ENCODE measurements around the gene MOCS1.

MOCS1 gene

DNA sequence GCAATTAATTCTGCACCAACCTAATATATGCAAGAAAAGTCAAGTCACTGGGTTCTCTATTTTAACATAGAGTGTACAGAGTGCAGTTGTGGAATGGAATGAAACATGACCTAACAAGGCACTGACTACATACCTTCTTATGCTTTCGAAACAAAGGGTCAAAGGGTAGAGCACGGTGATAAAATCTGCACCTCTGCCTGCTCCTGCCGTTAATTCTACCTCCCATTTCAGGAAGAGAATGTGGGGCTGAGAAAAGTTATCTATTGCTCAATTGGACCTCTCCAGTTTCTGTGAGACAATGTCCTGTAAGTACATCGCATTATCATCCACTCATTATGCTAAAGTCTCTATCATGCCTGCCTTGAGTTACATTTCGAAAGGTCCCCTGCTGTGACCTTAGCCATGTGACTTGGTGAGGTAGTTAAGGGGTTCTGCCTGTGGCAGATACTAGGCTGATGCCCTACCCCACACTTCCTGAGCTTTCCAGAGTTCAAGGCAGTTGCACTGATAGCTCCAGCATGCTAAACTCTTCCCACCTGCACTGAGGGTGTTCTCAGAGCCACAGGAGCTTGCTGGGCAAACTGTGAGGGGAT, 14.0 kb upstream of the MOCS1 start:
- no peak for DNase-seq (ENCODE audit: low spot score)

DNA sequence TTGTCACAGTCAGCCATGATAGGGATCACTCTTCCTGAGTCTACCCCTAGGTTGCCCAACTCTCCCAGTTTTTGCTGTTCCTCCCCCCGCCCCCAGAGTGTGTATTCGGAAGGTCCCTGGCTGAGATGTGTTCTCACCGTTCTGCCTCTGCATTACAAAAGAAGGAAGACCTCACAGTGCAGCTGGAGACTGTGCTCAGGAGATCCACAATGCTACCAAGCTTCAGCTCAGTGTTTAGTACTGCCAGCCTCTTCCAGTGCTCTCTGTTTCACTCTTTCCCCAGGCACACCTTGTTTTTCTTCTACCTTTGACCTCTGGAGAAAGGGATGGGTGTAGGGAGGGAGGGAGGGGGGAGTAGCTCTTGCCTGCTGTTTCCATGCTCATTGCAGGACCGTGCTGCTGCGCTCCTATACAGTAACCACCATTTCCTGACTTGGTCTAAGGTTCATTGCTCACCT, 13.4 kb upstream of the MOCS1 start:
- DNase-seq (ENCODE audit: low spot score) = no peak

DNA sequence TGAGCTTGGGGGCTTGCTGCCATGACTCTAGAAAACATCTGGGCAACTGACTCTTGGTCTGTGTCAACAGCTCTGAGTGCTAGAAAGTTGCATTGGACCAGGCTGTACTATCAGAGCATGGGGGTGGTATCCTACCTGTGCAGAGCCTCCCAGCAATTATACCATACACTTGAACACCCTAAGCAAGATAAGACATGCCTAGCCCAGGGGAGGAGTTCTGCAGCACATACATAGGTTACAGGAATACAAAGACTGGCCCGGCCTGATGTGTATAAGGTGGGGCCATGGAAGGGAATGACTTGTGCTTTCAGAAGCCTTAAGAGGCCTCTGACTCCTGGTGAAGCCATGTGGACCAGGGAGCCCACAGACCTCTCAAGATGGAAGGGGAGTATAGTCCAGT, 11.4 kb upstream of the MOCS1 start:
- DNase-seq (ENCODE audit: low spot score) = no peak

DNA sequence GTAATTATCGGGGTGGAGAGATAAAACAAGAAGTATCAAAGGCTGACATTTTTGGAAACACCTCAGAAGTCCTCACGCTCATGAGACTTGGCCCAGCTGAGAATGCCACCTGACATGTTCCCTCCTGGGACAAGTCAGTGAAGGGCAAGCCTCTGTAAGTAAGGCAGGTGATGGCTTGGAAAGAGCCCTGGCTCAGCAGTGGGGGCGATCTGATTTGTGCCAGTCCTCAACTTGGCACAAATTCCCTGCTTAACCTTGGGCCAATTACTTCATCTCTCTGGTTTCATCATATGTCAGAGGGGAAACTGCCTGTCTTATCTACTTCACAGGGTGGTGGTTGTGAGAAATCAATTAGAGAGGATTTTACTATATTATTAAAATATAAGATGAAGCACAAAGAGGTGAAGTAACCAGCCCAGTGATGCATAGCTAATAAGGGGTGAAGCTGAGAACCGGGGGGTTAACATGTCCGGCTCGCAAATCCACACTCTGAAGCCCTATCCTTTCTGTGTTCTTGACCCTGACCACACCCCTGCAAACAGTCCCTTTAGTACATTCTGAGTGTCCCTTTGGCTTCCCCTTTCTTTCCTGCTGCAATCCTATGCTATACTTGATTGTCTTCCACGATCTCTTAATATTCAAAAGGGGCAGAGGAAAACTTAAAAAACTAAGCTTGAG, 8.8 kb upstream of the MOCS1 start:
- DNase-seq (ENCODE audit: low spot score) = no peak

DNA sequence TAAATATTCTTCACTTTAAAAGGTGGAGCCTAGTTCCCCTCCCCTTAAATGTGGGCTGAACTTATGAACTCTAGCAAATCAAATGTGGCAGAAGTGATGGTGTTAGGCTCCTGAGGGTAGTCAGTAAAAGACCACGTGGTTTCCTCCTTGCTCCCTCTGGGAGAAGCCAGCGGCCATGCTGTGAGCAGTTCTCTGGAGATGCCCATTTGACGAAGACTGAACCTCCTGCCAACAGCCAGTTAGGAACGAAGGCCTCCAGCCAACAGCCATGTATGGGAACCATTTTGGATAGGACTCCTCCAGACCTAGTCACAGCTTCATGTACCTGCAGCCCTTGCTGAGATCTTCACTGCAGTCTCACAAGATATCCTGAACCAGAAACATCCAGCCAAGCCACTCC, 7.6 kb upstream of the MOCS1 start:
- DNase-seq (ENCODE audit: low spot score) = no peak

DNA sequence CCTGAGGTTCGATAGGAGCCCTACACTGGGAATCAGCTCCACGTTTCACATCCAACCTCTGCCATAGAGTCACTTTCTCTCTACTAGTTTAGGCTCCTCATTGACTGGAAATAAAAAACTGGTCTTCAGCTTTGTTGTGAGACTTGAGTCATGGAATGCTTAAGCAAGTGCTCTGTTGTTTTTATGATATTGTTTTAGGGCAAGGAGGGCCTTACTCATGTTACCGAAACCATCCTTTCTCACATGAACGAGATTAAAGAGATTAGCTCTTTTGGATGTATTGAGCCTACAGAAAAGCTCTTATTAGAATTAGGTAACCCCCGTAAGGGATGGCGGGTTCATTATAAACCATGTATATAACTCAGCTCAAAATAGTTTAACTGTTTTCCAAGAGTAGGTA, 6.9 kb upstream of the MOCS1 start:
- no peak for DNase-seq (ENCODE audit: low spot score)

DNA sequence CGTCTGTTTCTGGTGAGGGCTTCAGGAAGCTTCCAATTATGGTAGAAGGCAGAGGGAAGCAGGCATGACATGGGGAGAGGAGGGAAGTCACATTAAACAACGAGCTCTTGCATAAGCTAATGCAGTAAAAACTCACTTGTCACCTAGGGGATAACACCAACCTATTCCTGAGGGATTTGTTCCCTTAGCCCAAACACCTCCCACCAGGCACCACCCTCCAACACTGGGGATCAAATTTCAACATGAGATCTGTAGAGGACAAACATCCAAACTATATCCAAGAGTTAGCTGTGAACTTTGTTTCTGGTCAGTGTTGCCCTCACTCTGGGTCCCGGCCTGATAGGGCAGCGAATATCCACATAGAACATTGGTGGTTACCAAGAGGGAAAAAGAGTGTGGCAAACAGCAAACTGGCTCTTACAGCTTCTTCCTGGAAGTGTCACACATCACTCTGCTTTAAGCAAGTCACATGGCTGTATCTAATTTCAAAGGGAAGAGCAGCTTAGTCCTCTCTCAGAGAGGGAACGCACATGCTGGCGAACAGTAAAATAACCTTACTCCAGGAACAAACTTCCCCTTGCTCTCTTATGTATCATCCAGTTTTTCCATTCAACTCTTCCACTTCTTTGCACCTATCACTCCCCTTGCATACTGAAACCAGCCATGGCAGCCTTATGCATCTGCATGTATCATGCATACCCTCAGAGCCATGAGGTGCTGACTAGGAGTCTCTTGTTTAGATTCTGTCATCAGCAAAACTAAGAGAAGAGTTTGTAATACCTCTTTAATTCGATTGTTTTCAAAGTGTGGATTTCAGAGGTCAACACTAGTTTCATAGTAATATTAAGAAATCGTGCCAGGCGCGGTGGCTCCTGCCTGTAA, 4.8 kb upstream of the MOCS1 start:
- no peak for DNase-seq (ENCODE audit: low spot score)

DNA sequence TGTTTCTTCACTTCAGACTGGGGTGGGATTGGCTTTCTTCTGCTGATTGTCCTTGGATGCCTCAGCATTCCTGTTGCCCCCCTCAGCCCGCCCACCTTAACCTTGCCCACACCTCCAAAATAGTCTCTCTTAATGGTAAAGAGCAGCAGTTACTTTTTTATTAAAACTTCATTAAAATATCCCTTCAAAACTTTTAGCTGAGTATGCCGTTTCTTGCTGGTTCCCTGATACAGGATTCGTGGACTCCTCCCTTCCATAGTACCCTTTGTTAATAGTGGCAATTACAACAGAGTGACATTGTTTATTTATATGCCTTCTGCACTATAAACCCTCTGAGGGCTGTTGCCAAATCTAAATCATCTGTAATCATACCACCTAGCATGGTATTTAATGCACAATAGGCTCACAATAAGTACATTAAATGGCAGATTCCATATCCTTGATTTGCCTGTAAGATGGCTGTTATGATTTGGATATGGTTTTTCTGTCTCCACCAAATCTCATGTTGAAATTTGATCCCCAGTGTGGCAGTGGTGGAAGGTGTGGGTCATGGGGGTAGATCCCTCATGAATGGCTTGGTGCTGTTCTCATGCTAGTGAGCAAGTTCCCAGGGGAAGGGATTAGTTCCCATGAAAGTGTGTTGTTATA, 3.5 kb upstream of the MOCS1 start:
- DNase-seq (ENCODE audit: low spot score) = no peak

DNA sequence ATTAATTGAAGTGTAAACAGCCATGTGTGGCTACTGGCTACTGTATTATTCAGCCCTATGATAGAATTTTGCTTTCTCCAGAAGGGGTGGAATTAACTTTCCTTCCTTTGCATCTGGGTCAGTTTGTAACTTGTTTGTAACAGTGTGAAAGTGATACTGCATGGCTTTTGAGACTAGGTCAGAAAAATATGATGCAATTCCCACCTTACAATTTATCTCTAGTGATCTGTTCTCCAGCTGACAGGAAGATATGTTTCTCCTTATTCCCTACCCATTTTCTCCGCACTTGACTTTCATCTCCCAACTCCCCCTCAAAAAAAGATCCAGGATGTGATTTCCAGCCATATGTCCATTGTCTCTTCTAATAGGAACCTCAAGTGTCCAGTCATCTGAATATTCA, 2.6 kb upstream of the MOCS1 start:
- DNase-seq (ENCODE audit: low spot score) = no peak

DNA sequence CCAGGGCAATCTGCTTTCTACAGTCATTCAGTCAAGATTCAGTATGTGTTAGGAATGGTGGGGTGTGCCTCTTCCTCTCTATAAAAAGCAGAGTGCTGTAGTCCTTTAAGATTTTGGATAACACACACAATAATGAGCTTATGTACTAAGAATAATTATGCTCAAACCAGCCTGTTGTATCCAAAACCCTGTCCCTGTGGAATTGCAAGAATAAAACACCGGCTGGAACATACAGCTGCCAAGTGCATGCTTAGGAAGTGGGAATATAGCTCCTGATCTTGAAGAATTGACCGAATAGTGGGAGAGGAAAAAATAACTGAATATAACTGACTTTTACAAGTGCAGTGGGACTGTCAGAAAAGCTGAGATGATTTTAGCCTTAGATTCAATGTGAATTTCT, 979 bp upstream of the MOCS1 start:
- no peak for DNase-seq (ENCODE audit: low spot score)

DNA sequence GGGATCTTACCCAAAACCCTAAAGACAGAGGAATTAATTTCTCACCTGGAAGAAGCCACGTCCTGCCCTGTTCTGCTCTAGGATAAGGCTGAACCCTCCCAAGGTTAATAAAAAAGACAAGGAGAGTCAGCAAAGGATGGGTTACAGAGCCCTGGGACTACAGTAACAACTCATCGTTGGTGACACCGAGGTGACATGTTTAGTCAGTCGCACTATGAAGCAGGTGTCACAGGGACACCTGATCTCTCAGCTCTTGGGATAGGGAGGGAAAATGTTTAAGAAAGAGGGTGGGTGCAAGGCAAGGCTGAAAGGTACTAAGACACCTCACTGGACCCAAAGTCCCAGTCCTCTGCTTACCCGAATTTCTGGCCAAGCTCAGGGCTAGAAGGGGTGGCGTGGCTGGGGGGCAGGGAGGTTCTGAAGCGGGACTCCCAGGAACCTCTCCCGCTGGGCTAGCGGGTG, 562 bp downstream of the MOCS1 start:
- no peak for DNase-seq (ENCODE audit: low spot score)

DNA sequence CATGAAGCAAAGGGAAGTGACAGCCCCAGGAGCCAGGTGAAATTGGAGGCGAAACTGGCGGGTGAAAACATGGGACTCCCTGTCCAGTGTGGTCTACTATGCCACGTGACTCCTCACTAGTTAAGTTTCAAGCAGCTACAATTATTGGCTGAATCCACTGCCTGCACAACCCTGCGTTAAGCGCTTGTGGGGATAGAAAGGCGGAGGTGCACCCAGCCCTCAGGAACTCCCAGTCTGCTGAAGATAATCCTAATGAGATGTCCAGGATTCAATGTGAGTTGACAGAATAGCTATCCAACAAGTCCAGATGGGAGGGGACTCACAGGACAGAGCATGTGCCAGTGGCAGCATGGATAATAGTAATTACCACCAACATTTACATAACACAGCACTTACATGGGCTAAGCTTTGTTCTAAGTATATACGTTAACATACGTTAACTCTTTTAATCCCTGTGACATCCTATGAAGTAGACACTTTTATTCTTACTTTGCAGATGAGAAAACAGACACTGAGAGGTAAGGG, 1.8 kb downstream of the MOCS1 start:
- no peak for DNase-seq (ENCODE audit: low spot score)

DNA sequence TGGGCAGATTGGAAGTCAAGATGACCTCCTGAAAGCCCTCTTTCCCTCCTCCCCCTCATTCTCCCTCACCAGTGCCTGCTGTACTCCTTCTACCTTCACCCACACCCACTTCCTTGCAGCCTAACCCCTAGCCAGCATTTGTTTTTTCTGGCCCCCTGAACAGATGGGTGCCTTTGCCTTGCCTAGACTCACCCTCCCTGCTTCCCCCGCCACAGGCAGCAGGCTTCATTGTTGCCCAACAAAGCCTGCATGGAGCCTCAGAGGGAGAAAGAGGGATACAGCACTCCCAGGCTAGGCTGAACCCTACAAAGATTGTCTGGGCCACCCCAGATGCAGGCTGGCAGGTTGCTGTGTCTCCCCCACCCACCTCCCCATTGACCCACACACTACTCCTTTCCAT, 2.7 kb downstream of the MOCS1 start:
- DNase-seq (ENCODE audit: low spot score) = no peak

DNA sequence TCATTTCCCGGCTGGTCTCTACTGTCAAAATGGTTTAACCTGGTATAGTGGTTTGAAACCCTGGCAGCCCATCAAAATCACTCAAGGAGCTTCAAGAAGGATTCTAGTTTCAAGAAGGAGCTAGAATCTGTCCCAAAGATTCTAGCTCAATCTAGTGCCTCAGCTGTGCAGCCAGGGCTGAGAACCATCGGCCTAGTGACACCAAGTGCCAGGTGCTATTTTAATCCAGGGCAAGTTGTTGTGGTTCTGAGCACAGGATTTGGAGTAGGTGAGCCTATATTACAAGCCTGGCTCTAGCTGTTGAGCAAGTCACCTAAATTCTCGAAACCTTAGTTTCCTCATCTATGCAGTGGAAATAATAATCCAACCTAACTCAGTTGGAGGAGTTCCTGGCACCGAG, 3.7 kb downstream of the MOCS1 start:
- DNase-seq (ENCODE audit: low spot score) = no peak

DNA sequence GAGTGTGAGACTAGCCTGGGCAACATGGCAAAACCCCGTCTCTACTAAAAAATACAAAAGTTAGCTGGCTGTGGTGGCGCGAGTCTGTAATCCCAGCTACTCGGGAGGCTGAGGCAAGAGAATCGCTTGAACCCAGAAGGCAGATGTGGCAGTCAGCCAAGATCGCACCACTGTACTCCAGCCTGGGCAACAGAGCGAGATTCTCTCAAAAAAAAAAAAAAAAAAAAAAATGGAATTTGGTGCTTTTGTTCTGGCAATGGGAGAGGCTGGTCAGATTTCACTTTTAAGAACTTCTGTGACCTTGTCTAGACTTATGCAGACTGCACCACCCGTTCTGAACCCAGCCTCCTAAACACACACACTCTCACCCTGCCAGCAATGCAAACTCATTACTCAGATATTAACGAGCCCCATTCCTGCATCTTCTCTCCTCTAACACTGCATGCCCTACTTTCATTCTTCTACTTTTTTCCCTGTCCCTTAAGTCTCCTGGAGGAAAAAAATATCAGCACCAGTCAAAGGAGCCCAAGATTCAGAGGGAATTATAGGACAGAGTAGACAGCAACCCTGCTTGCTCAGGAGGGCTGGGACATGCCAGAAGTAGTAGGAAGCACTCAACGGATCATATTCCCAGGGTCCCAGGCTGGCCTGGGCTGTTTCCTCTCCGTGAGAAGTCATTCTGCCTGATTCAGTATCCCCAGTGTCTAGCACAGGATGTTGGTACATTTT, 4.4 kb downstream of the MOCS1 start:
- no peak for DNase-seq (ENCODE audit: low spot score)

DNA sequence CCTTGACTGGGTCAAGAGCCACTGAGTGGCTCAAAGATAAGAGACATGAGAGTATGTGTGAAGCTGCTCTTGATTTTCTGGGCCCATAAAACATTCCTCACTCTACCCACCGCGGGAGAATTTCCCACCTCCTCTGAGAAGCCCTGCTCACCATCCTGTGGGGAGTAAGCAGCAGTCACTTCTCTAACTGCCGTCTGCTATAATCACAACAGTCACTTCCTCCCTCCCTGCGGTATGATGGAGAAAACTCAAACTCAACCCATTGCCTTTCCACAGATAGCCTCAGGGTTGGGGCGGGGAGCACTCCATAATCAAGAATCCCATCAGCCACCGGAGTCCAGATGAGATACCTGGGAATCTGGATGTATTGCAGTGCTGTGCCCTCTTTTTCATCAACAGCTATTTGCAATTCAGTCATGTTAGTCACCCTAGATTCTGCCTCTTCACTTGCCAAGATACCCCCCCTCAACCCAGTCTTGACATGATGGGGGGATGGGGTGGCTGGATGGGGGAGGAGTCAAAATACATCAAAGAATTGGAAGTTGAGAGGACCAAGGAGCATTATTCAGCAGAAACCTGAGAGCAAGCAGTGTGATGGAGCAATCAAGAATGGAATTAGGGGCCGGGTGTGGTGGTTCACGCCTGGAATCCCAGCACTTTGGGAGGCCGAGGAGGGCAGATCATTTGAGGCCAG, 5.1 kb downstream of the MOCS1 start:
- DNase-seq (ENCODE audit: low spot score) = no peak

DNA sequence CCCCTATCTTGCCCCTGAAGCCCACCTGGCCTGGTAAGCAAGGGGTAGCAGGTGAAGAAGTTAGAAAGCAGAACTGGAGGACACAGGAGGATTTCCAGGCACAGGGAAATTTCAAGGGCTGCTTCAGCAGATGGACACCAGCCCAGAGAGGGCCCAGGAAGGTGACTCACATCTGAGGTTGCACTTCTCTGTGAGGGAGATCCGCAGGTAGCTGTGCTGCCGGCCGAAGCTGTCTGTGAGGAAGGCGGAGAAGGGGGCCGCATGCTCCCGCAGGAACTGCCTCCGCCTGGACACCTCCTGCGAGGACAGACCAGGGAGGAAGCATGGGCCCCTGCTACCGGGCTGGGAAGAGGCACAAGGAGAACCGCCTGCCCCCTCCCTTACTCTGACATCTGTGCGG, 7.1 kb downstream of the MOCS1 start:
- DNase-seq (ENCODE audit: low spot score) = no peak

DNA sequence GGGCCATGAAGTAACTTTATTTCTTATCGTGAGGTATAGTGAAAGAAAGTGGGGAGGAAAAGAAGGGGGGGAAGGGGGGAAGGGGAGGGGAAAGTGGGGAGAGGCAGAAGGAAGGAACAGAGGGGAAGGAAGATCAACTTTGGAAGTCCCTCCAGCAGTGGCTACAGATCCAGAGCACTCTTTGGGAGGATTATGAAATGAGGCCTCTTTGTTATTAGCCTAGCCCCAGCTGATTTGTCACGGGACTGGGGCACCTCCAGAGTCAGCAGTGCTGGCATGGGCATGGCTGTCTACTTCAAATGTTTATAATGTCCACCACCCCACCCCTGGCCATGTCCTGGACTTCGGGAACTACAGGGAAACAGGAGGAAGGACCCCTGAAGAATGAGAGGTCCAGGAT, 7.6 kb downstream of the MOCS1 start:
- DNase-seq (ENCODE audit: low spot score) = no peak

DNA sequence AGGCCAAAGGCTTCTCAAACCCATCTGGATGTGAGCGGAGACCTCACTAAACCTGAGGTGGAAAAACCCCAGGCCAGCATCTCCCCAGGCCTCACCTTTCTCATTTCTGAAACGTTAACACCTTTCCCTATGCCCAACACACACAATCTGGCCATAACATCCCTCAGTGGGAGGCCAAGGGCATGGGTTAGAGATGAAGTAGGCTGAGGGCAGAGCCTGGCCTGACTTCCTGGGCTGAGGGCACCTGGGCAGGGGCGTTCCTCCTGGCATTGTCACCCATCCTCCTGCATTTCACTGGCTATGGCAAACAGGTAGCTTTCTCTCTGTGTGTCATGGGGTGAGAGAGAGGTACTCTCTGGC, 8.4 kb downstream of the MOCS1 start:
- DNase-seq (ENCODE audit: low spot score) = no peak

DNA sequence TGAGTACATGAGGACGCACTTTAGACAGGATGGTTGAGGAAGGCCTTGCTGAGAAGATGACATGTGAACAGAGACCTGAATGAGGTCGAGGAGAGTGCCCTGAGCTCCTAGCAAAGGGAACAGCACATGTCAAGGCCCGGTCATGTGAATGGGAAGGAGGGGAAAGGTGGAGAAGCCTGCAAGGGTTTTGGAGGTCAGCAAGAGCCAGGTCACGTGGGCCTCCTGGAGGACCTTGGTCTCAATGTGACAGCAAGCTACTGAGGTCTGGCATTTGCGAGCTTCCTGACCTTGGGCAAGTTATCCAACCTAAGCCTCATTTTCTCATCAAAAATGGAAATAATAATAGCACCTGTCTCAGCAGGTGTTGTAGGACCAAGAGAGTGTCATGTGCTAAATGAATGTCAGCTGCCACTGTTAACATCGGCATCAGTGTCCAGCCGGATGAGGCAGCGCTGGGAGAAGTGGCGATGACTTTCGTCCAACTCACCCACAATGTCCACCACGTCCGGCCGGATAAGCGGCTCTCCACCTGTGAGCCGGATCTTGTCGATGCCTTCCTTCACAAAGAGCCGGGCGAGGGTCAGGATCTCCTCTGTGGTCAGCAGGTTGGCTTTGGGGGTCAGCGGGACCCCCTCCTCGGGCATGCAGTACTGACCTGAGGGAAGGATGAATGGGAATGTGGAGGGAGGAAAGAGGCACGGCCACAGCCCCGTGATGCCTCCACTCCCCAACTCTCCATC, 8.9 kb downstream of the MOCS1 start:
- DNase-seq (ENCODE audit: low spot score) = no peak
